ENCODE data around the gene TSPEAR.

TSPEAR gene

GRCh38 chr21:44456214-44456914 is 255.0 kb downstream of the TSPEAR start:
- DNase-seq, result no peak

- peak; percentile 22 for DNase-seq
Observed at GRCh38 chr21:44455524-44456213, 255.7 kb downstream of the TSPEAR start.

DNA sequence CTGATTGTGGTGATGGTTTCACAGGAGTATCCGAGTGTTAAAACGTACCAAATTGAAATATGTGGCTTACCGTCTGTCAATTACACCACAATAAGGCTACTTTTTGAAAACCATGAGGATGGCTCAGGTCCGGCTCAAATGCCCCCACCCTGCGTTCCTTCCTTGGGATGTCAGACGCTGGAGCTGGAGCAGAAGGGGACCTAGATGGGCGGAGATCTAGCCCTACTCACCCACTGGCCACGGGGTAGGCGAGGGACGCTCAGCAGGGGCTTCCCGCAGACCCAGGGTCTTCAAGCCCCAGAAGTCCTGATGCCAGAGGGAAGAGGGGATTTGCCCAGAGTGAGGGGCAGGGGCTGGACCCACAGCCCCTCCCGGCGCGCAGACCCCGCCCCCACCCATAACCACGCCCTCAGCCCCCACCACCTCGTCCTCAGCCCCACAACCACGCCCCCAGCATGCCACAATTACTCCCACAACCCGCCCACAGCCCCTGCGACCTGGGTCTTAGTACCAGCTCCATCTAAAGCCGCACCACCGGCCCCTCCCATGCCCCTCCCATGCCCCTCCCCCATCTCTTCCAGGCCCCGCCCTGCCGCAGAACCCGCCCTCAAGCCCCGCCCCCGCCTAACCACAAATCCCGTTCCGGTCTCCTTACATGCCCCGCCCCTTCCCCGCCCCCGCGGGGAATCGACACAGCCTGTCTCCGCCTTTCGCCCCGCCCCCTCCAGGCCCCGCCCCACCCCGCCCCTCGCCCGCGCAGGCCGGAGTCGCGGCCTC is 256.4 kb downstream of the TSPEAR start, which contains the start of gene LRRC3:
TSS of gene LRRC3 (plus strand) at position 764 of the 777 bp plus-strand sequence. CDS start 1,135 bp downstream, outside the sequence.
- DNase-seq, result peak; percentile 86

DNA sequence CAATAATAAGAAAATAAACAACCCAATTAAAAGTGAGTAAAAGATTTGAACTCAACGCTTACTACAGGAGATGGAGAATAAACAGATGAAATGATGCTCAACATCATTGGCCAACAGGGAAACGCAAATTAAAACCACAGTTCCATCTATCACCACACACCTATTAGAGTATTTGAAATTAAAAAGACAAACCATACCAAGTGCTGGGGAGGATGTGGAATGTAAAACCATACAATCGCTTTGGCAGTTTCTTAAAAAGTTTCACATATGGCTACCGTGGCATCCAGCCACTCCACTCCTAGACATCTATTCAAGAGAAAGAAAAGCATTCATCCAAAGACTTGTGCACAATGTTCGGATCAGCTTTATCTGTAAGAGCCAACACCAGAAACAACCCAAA is 257.3 kb downstream of the TSPEAR start:
- no peak for DNase-seq

DNA sequence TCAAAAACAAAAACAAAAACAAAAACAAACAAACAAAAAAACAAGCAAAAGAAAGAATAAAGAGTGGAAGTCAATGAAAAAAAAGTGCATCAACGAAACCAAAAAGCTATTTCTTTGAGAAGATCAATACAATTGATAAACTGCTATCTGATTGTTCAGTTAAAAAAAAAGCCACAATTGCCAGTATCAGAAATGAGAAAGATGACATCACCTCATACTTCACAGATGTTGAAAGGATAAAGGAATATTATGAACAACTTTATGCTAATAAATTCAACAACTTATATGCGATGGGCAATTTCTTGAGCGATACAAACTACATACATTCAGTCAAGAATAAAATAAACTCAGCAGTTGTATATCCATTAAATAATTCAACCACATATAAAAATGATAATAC is 258.3 kb downstream of the TSPEAR start:
- DNase-seq, result no peak

DNA sequence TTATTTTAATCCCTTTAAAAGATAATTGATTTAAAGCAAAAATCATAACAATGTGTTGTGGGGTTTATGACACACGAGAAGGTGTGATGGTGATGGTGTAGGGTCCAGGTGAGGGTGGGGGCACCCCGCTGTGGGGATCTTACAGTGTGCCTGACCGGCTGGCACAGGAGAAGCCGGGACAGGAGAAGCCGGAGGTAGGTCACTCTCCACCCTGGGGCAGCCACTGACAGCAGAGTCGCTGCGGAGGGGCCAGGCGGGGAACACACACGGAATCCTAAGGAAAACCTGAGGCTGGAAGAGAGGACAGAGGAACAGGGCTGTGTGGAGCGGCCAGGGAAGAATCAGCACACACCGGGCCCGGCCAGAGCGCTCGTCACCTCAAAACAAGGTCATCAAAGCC is 260.4 kb downstream of the TSPEAR start:
- no peak for DNase-seq

DNA sequence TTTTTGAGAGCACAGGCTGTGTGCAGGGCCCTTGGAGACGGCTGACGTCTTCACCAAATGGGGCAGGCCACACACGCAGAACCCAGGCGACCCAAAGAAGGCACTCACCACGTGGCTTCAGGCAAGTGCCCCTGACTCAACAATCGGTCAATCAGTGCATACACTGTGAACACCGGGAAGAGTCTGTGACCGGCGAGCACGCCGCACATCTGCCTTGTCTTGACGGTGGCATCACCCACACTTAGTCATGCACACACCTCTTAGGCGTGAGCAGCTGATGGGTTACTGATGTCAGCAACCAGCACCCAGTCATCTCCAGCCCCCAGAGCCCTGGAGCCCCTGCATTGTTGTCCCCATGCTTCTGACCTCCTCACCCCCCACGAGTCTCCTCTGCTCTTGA is 261.0 kb downstream of the TSPEAR start:
- no peak for DNase-seq

DNA sequence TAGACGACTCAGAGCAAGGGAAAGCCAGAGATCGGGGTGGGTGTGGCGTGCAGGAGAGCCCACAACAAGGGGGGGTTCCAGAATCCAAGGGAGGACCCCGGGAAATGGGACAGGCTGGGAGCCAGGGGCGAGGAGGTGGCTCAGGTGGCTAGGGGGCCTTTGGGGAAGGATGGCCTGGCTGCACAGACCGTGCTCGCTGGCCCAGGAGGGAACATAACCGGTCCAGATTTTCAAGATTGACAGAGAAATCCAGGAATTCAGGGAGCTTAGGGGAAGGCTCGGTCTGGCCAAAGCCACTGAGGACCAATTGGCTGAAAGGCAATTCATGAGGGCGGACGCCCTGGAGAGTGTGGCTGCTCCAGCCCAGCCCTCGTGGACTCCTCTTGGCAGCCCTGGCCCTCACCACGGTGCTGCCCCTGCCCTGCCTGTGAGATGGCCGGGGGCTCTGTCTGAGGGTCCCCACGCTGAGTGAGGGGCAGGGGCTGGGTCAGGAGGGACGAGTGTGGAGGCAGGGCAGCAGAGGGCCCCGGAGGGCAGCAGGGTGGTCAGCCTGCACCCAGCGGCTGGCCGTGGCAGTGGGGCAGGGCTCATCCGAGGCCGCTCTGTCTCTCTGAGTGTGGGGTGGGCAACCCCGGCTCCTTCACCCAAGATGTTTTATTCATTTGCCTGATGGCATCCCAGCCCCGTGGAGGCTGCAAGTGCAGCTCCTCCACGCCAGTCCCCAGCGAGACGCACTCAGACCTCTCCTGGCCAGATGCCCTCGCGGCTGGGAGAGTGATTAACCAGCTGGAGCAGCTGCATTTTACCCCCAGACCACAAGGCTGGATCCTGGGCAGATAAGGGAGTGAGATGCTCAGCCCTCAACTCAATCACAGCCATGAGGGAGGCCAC is 261.7 kb downstream of the TSPEAR start:
- no peak for DNase-seq

- no peak for DNase-seq
Observed at GRCh38 chr21:44448651-44449131, 262.7 kb downstream of the TSPEAR start.
